SK-N-SH (cell line): Measurements from ENCODE around the gene GADL1. TPM values are rescaled to one million over a fixed set of nuclear protein-coding genes. Genes with fewer than 3 reads are reported as not detected.

Source experiments
- CTCF ChIA-PET: fragments of 300-600, 350-600 bp; formaldehyde crosslinking; extraction: SDS; loops from one replicate; lab custom pipeline; 2021; lab: Yijun Ruan, JAX
- POLR2A ChIA-PET: fragments of 350-600 bp; sonication (Branson Sonifier 250); formaldehyde crosslinking; extraction: SDS; loops from one replicate; lab custom pipeline; 2020; ENCODE audit warnings: antibody characterized with exemption, inconsistent platforms; lab: Yijun Ruan, JAX
- DNase-seq: peaks from one replicate; pipeline ENCODE4 v3.0.0; 2012
- H2AFZ ChIP-seq: fragments of 200-600 bp; sonication (generic); 2 replicates; pipeline ENCODE4 v1.8.1; 2016; ENCODE audit warnings: antibody characterized with exemption, mild to moderate bottlenecking, low read depth
- H3F3A ChIP-seq: fragments of 200-600 bp; sonication (generic); replicated peaks from 2 replicates; pipeline ENCODE3; 2016; ENCODE audit warnings: antibody characterized with exemption, mild to moderate bottlenecking; ENCODE audit not compliant: insufficient read depth
- H3K27ac ChIP-seq, 2 experiments: fragments of 200-500 bp in 1 of 2; fragments of 200-600 bp in 1 of 2; sonication (Bioruptor generic) in 1 of 2; sonication (generic), shearing (Covaris generic) in 1 of 2; 2 replicates each; pipeline versions ENCODE4 v1.5.1 to v1.6.1; 2014 to 2016; ENCODE audit warnings: low read depth in 2 of 2, inconsistent platforms in 1 of 2, low read length in 1 of 2, mild to moderate bottlenecking in 1 of 2, mixed read lengths in 1 of 2
- H3K27me3 ChIP-seq: fragments of 200-600 bp; sonication (generic), shearing (Covaris generic); 2 replicates; pipeline ENCODE4 v1.6.1; 2016; ENCODE audit warnings: mixed run types; ENCODE audit not compliant: insufficient read depth
- H3K36me3 ChIP-seq, 2 experiments: fragments of 200-500 bp in 1 of 2; fragments of 200-600 bp in 1 of 2; sonication (Bioruptor generic) in 1 of 2; sonication (generic) in 1 of 2; replicated peaks in 1 of 2; 2 replicates each; pipeline versions ENCODE3 to v1.5.1; 2014 to 2016; ENCODE audit warnings: low read length in 1 of 2, mild to moderate bottlenecking in 1 of 2; ENCODE audit not compliant: insufficient read depth in 2 of 2, control insufficient read depth in 1 of 2
- H3K4me1 ChIP-seq, 2 experiments: fragments of 200-500 bp in 1 of 2; fragments of 200-600 bp in 1 of 2; sonication (Bioruptor generic) in 1 of 2; sonication (generic), shearing (Covaris generic) in 1 of 2; 2 replicates each; pipeline versions ENCODE4 v1.5.1 to v1.6.1; 2014 to 2016; ENCODE audit warnings: low read depth in 1 of 2, low read length in 1 of 2, mixed run types in 1 of 2; ENCODE audit not compliant: insufficient read depth in 2 of 2, control insufficient read depth in 1 of 2
- H3K4me2 ChIP-seq: fragments of 200-600 bp; sonication (generic), shearing (Covaris generic); 2 replicates; pipeline ENCODE4 v1.6.1; 2017; ENCODE audit warnings: mixed run types
- H3K4me3 ChIP-seq, 2 experiments: fragments of 200-500 bp in 1 of 2; fragments of 200-600 bp in 1 of 2; sonication (Bioruptor generic) in 1 of 2; sonication (generic), shearing (Covaris generic) in 1 of 2; 2 replicates each; pipeline versions ENCODE4 v1.5.1 to v1.8.1; 2014 to 2016; ENCODE audit warnings: low read depth in 2 of 2, inconsistent platforms in 1 of 2, low read length in 1 of 2, mild to moderate bottlenecking in 1 of 2, mixed read lengths in 1 of 2, moderate library complexity in 1 of 2
- H3K79me2 ChIP-seq: fragments of 200-600 bp; sonication (generic); 2 replicates; pipeline ENCODE4 v1.8.1; 2017; ENCODE audit warnings: mild to moderate bottlenecking; ENCODE audit not compliant: insufficient read depth
- H3K9ac ChIP-seq: fragments of 200-600 bp; sonication (generic); 2 replicates; pipeline ENCODE4 v1.6.1; 2017; ENCODE audit warnings: mixed run types
- H3K9me2 ChIP-seq: fragments of 200-600 bp; sonication (generic); 2 replicates; pipeline ENCODE4 v1.6.1; 2017; ENCODE audit warnings: mixed run types
- H3K9me3 ChIP-seq: fragments of 200-600 bp; sonication (generic); 2 replicates; pipeline ENCODE4 v1.6.1; 2017; ENCODE audit warnings: mixed run types, mild to moderate bottlenecking, moderate library complexity
- H4K20me1 ChIP-seq: fragments of 200-600 bp; sonication (generic); 2 replicates; pipeline ENCODE4 v1.6.1; 2017; ENCODE audit warnings: mild to moderate bottlenecking, mixed run types; ENCODE audit not compliant: insufficient read depth
- CTCF ChIP-seq: fragments of 200-600 bp; sonication (generic); IDR thresholded peaks from 2 replicates; pipeline ENCODE4 v1.6.1; 2017; ENCODE audit warnings: antibody characterized with exemption, mild to moderate bottlenecking, moderate library complexity
- EP300 ChIP-seq, 2 experiments: IDR thresholded peaks; 2 replicates each; pipeline versions ENCODE4 v1.4.0 to v1.6.1; 2012; ENCODE audit warnings: borderline replicate concordance in 1 of 2, low read depth in 1 of 2, low read length in 1 of 2
- POLR2AphosphoS5 ChIP-seq: IDR thresholded peaks from 2 replicates; pipeline ENCODE4 v1.6.1; 2012; ENCODE audit warnings: low read depth, low read length
- RAD21 ChIP-seq: IDR thresholded peaks from 2 replicates; pipeline ENCODE4 v1.6.1; 2012; ENCODE audit warnings: mild to moderate bottlenecking, low read length
- RCOR1 ChIP-seq: fragments of 150-350 bp; IDR thresholded peaks from 2 replicates; pipeline ENCODE4 v1.6.1; 2017; ENCODE audit warnings: antibody characterized with exemption, low read length
- RFX5 ChIP-seq: IDR thresholded peaks from 2 replicates; pipeline ENCODE4 v1.6.1; 2012; ENCODE audit warnings: mild to moderate bottlenecking, improper control_type of control experiment, low read length
- SMC3 ChIP-seq: IDR thresholded peaks from 2 replicates; pipeline ENCODE4 v1.6.1; 2012; ENCODE audit warnings: low read depth, low read length, improper control_type of control experiment
- USF2 ChIP-seq: fragments of 150-350 bp; IDR thresholded peaks from 2 replicates; pipeline ENCODE4 v1.6.1; 2017; ENCODE audit warnings: antibody characterized with exemption, low read length, low read depth, borderline replicate concordance
- WGBS: methylation state at CpG from one replicate; pipeline ENCODE4 v1.1.6; 2017; ENCODE audit warnings: low lambda C conversion rate; 5-methylcytosine and 5-hydroxymethylcytosine counted together
- polyA plus RNA-seq, 3 experiments: library from polyadenylated mRNA; depleted of rRNA; stranded (reverse); fragments of >200 nt; gene quantifications; 2 replicates each; pipeline ENCODE4 v1.2.3, GENCODE V29; 2012
- TF ChIP-seq, protein P1 (sequence below): IDR thresholded peaks from 2 replicates; pipeline ENCODE4 v1.4.0; 2012; ENCODE audit warnings: low read depth, borderline replicate concordance
- TF ChIP-seq, protein P2 (sequence below): IDR thresholded peaks from 2 replicates; pipeline ENCODE4 v1.4.0; 2012; ENCODE audit warnings: low read depth, borderline replicate concordance
- TF ChIP-seq, protein P3 (sequence below): IDR thresholded peaks from 2 replicates; pipeline ENCODE4 v1.6.1; 2012; ENCODE audit warnings: mild to moderate bottlenecking, low read depth, low read length, moderate library complexity

The GADL1 gene
- polyA plus RNA-seq, 1 of the 3 experiments (the other 2 are of a cell fraction), result not detected

GRCh38 chr3:30768703-30769550, 125.5 kb downstream of the GADL1 start:
- no peaks in the 10 kb centered on the region for H3F3A ChIP-seq
- TF ChIP-seq CTCF (peak; percentile 95), RCOR1 (0 out of 2 replicates have a peak, but pooled peaks have one; percentile 41), EP300 (IDR thresholded peaks at IDR 0.05; ENCODE audit: borderline replicate concordance in 1 of 2, low read depth in 1 of 2, low read length in 1 of 2) (no peak), SMC3 (peak; percentile 83), RAD21 (peak; percentile 86), RFX5 (no peak), POLR2AphosphoS5 (no peak), USF2 (no peak)
- TF ChIP-seq, protein P1, sequence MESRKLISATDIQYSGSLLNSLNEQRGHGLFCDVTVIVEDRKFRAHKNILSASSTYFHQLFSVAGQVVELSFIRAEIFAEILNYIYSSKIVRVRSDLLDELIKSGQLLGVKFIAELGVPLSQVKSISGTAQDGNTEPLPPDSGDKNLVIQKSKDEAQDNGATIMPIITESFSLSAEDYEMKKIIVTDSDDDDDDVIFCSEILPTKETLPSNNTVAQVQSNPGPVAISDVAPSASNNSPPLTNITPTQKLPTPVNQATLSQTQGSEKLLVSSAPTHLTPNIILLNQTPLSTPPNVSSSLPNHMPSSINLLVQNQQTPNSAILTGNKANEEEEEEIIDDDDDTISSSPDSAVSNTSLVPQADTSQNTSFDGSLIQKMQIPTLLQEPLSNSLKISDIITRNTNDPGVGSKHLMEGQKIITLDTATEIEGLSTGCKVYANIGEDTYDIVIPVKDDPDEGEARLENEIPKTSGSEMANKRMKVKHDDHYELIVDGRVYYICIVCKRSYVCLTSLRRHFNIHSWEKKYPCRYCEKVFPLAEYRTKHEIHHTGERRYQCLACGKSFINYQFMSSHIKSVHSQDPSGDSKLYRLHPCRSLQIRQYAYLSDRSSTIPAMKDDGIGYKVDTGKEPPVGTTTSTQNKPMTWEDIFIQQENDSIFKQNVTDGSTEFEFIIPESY, result no peak
- TF ChIP-seq, protein P2, sequence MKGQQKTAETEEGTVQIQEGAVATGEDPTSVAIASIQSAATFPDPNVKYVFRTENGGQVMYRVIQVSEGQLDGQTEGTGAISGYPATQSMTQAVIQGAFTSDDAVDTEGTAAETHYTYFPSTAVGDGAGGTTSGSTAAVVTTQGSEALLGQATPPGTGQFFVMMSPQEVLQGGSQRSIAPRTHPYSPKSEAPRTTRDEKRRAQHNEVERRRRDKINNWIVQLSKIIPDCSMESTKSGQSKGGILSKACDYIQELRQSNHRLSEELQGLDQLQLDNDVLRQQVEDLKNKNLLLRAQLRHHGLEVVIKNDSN, result no peak
- TF ChIP-seq, protein P3, sequence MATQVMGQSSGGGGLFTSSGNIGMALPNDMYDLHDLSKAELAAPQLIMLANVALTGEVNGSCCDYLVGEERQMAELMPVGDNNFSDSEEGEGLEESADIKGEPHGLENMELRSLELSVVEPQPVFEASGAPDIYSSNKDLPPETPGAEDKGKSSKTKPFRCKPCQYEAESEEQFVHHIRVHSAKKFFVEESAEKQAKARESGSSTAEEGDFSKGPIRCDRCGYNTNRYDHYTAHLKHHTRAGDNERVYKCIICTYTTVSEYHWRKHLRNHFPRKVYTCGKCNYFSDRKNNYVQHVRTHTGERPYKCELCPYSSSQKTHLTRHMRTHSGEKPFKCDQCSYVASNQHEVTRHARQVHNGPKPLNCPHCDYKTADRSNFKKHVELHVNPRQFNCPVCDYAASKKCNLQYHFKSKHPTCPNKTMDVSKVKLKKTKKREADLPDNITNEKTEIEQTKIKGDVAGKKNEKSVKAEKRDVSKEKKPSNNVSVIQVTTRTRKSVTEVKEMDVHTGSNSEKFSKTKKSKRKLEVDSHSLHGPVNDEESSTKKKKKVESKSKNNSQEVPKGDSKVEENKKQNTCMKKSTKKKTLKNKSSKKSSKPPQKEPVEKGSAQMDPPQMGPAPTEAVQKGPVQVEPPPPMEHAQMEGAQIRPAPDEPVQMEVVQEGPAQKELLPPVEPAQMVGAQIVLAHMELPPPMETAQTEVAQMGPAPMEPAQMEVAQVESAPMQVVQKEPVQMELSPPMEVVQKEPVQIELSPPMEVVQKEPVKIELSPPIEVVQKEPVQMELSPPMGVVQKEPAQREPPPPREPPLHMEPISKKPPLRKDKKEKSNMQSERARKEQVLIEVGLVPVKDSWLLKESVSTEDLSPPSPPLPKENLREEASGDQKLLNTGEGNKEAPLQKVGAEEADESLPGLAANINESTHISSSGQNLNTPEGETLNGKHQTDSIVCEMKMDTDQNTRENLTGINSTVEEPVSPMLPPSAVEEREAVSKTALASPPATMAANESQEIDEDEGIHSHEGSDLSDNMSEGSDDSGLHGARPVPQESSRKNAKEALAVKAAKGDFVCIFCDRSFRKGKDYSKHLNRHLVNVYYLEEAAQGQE, result no peak
- TF ChIP-seq, all 33 proteins: peak for 4
- WGBS, result 61% methylated on average over 9 of the region's 9 CpGs
- Histone ChIP-seq H3K4me2 (no peak overlapping the region), H3K27me3 (no peaks in the 10 kb centered on the region), H3K4me1 (peaks cover 0 to 5% of the 10 kb centered on the region in 2 experiments; a peak in 1 of 4 replicates), H4K20me1 (no peaks in the 10 kb centered on the region), H3K9me2 (no peaks in the 10 kb centered on the region), H3K9me3 (no peaks in the 10 kb centered on the region), H3K27ac (no peak overlapping the region), H3K9ac (no peak overlapping the region), H3K4me3 (peak overlapping the region in 1 of 2 experiments; percentile 30; a peak in 1 of 4 replicates), H3K36me3 (no peaks in the 10 kb centered on the region), H2AFZ (no peak overlapping the region), H3K79me2 (no peaks in the 10 kb centered on the region)
- POLR2A ChIA-PET, result no interaction called here
- peak; percentile 49 for DNase-seq
- CTCF ChIA-PET, result interaction anchor here (0.5 to 4.5 kb wide), 35 partner anchors 8 to 1375 kb away, joined by 3 to 38 read pairs (median 4); partner anchors contain the start of gene GADL1
